Neural progenitor cell (in vitro differentiated cells): ENCODE measurements around the gene ASTN1.

Source experiments
- CTCF ChIP-seq: fragments of 200-600 bp; sonication (generic); IDR thresholded peaks from 2 replicates; pipeline ENCODE4 v1.5.1; 2017; ENCODE audit warnings: antibody characterized with exemption, mild to moderate bottlenecking
- EZH2 ChIP-seq: fragments of 200-600 bp; sonication (generic); IDR thresholded peaks from 2 replicates; pipeline ENCODE4 v1.6.1; 2017; ENCODE audit warnings: antibody characterized with exemption, mild to moderate bottlenecking, moderate library complexity
- EZH2phosphoT487 ChIP-seq: fragments of 200-600 bp; sonication (generic); IDR thresholded peaks from 2 replicates; pipeline ENCODE4 v1.6.1; 2017; ENCODE audit warnings: antibody characterized with exemption

DNA sequence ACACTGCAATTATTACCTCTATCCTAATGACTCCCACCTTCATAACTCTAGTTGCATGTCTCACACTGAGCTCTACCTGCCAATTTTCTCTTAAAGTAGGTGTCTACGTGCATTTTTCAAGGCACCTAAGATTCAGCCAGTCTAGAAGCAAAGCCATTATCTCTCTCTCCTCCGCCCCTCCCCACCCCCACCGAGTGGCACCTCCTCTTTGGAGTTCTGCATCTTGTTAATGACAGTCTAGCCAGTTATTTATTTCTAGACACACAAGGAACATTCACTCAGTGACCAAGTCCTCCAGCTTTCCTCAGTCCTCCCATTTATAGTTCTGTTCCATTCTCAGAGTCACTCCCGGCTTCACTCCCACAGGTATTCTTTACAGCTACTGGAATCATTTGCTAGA lies 47.6 kb downstream of the ASTN1 start:
- TF ChIP-seq EZH2phosphoT487 (no peak), CTCF (no peak), EZH2 (no peak)
